ENCODE measurements around the gene TMEM114. TPM values are rescaled to one million over a fixed set of nuclear protein-coding genes. Genes with fewer than 3 reads are reported as not detected.

Gene TMEM114
- total RNA-seq, 1 donor from 2014 or later: not detected

Other genes with a start within 250 kb of the TMEM114 start
- gene METTL22, start 31.2 kb upstream of the TMEM114 start, total RNA-seq: 30.0 and 32.0 TPM in 2 replicates
- 7.3 and 7.7 TPM in 2 replicates for gene ABAT, start 84.1 kb upstream of the TMEM114 start, total RNA-seq
- 16.9 and 19.0 TPM in 2 replicates for gene TMEM186, start 207.1 kb upstream of the TMEM114 start, total RNA-seq
- gene PMM2, start 207.3 kb upstream of the TMEM114 start, total RNA-seq: 82.9 and 88.7 TPM in 2 replicates

Data from activated T-helper 1 cell treated with anti-CD3 and anti-CD28 coated beads, Interleukin-12 subunit alpha, Interleukin-12 subunit beta, Interleukin-2, Interleukin-4 antibody, amounts not matched to agents 30 ng/mL and 10 ng/mL and 1 ng/mL, durations not matched to agents 14 hours and 24 hours and 36 hours (primary cell).